ENCODE results near the gene SMIM32.

- TF ChIP-seq, protein P1, sequence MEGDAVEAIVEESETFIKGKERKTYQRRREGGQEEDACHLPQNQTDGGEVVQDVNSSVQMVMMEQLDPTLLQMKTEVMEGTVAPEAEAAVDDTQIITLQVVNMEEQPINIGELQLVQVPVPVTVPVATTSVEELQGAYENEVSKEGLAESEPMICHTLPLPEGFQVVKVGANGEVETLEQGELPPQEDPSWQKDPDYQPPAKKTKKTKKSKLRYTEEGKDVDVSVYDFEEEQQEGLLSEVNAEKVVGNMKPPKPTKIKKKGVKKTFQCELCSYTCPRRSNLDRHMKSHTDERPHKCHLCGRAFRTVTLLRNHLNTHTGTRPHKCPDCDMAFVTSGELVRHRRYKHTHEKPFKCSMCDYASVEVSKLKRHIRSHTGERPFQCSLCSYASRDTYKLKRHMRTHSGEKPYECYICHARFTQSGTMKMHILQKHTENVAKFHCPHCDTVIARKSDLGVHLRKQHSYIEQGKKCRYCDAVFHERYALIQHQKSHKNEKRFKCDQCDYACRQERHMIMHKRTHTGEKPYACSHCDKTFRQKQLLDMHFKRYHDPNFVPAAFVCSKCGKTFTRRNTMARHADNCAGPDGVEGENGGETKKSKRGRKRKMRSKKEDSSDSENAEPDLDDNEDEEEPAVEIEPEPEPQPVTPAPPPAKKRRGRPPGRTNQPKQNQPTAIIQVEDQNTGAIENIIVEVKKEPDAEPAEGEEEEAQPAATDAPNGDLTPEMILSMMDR (IDR thresholded peaks at IDR 0.05; ENCODE audit: insufficient read depth, low read length), result no peak
- TF ChIP-seq, protein P2, sequence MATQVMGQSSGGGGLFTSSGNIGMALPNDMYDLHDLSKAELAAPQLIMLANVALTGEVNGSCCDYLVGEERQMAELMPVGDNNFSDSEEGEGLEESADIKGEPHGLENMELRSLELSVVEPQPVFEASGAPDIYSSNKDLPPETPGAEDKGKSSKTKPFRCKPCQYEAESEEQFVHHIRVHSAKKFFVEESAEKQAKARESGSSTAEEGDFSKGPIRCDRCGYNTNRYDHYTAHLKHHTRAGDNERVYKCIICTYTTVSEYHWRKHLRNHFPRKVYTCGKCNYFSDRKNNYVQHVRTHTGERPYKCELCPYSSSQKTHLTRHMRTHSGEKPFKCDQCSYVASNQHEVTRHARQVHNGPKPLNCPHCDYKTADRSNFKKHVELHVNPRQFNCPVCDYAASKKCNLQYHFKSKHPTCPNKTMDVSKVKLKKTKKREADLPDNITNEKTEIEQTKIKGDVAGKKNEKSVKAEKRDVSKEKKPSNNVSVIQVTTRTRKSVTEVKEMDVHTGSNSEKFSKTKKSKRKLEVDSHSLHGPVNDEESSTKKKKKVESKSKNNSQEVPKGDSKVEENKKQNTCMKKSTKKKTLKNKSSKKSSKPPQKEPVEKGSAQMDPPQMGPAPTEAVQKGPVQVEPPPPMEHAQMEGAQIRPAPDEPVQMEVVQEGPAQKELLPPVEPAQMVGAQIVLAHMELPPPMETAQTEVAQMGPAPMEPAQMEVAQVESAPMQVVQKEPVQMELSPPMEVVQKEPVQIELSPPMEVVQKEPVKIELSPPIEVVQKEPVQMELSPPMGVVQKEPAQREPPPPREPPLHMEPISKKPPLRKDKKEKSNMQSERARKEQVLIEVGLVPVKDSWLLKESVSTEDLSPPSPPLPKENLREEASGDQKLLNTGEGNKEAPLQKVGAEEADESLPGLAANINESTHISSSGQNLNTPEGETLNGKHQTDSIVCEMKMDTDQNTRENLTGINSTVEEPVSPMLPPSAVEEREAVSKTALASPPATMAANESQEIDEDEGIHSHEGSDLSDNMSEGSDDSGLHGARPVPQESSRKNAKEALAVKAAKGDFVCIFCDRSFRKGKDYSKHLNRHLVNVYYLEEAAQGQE (IDR thresholded peaks at IDR 0.05; ENCODE audit: insufficient replicate concordance, low read depth), result no peak
- TF ChIP-seq POLR2AphosphoS5 (IDR thresholded peaks at IDR 0.05; ENCODE audit: low read depth), result no peak
- no peak for TF ChIP-seq GABPA (IDR thresholded peaks at IDR 0.05; ENCODE audit: low read depth)
These were observed 29.7 kb upstream of the SMIM32 start for GRCh38 chr5:136222580-136223235.
